ENCODE data around the gene SSBP1. TPM values are rescaled to one million over a fixed set of nuclear protein-coding genes. Genes with fewer than 3 reads are reported as not detected.

SSBP1 gene
- total and polyA plus RNA-seq, 2 of the 8 experiments (the other 6 are each of a cell fraction or from before 2014, with no cell fraction given): 136 to 254 TPM

DNA sequence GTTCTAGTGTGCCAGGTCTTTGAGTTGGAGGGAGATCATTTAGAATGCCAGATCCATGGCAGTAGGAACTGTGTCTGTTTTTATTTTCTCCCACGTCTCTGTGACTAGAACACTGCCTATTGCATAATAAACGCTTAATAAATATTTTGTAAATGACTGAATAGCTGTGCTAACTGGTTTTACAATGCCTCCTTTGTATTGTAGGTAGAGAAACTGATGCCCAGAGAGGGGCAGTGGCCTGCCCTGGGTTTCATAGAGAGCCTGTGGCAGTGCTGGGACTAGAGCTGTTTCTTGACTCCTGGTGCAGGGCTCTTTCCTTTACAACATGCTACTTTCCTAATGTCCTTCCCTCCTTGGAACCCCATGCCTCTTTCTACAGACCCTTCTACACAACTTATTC lies 54.4 kb downstream of the SSBP1 start (continued):
- TF ChIP-seq HDAC2 (IDR thresholded peaks at IDR 0.05; ENCODE audit: borderline replicate concordance in 1 of 2, low read depth in 2 of 2, low read length in 2 of 2) (no peak), RFX5 (IDR thresholded peaks at IDR 0.05; ENCODE audit: borderline replicate concordance, low read depth, low read length) (no peak), SIN3A (conservative IDR thresholded peaks at IDR 0.05 in 1 of 2, IDR thresholded peaks at IDR 0.05 in 1 of 2; ENCODE audit: low read depth in 1 of 2, low read length in 2 of 2) (no peak), SP1 (IDR thresholded peaks at IDR 0.05; ENCODE audit: low read depth, low read length) (no peak), MAFK (IDR thresholded peaks at IDR 0.05; ENCODE audit: low read depth, low read length) (no peak)
- TF ChIP-seq, protein P1, sequence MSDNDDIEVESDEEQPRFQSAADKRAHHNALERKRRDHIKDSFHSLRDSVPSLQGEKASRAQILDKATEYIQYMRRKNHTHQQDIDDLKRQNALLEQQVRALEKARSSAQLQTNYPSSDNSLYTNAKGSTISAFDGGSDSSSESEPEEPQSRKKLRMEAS (IDR thresholded peaks at IDR 0.05): no peak

Small RNAs within 50 kb of the gene (small RNA-seq; reads per million reads assigned to genes)
- not detected for gene RNU1-82P (ENCODE audit: insufficient read depth)

Other genes starting within 250 kb of the SSBP1 start
- gene AGK, start 186.9 kb upstream of the SSBP1 start, total RNA-seq (2021; fragmentation: NEBNext Ultra II Directional; extraction: Animal tissue kit (Norgen Biotek cat#: 25700)): 30.0 and 34.0 TPM in 2 replicates
- gene AGK, start 186.9 kb upstream of the SSBP1 start, polyA plus RNA-seq (2011; rRNA removed): 19.9 and 25.8 TPM in 2 replicates
- gene DENND11, start 36.2 kb upstream of the SSBP1 start, total RNA-seq (2021; fragmentation: NEBNext Ultra II Directional; extraction: Animal tissue kit (Norgen Biotek cat#: 25700)): 26.8 and 27.1 TPM in 2 replicates
- 8.0 and 9.3 TPM in 2 replicates for gene DENND11, start 36.2 kb upstream of the SSBP1 start, polyA plus RNA-seq (2011; rRNA removed)
- not detected in 2 replicates for gene WEE2, start 30.0 kb upstream of the SSBP1 start, total RNA-seq (2021; fragmentation: NEBNext Ultra II Directional; extraction: Animal tissue kit (Norgen Biotek cat#: 25700))
- gene WEE2, start 30.0 kb upstream of the SSBP1 start, polyA plus RNA-seq (2011; rRNA removed): 0.02 TPM in 1 of 2 replicates, not detected in the other
- 0.59 and 0.99 TPM in 2 replicates for gene TAS2R3, start 25.7 kb downstream of the SSBP1 start, total RNA-seq (2021; fragmentation: NEBNext Ultra II Directional; extraction: Animal tissue kit (Norgen Biotek cat#: 25700))
- gene TAS2R3, start 25.7 kb downstream of the SSBP1 start, polyA plus RNA-seq (2011; rRNA removed): 0.48 and 0.49 TPM in 2 replicates
- gene TAS2R4, start 38.3 kb downstream of the SSBP1 start, total RNA-seq (2021; fragmentation: NEBNext Ultra II Directional; extraction: Animal tissue kit (Norgen Biotek cat#: 25700)): 1.3 TPM in 2 replicates
- 0.86 and 0.88 TPM in 2 replicates for gene TAS2R4, start 38.3 kb downstream of the SSBP1 start, polyA plus RNA-seq (2011; rRNA removed)
- 0.84 and 1.5 TPM in 2 replicates for gene TAS2R5, start 51.9 kb downstream of the SSBP1 start, total RNA-seq (2021; fragmentation: NEBNext Ultra II Directional; extraction: Animal tissue kit (Norgen Biotek cat#: 25700))
- gene TAS2R5, start 51.9 kb downstream of the SSBP1 start, polyA plus RNA-seq (2011; rRNA removed): 3.9 and 6.2 TPM in 2 replicates
- not detected in 2 replicates for gene PRSS37, start 103.1 kb downstream of the SSBP1 start, total RNA-seq (2021; fragmentation: NEBNext Ultra II Directional; extraction: Animal tissue kit (Norgen Biotek cat#: 25700))
- gene PRSS37, start 103.1 kb downstream of the SSBP1 start, polyA plus RNA-seq (2011; rRNA removed): not detected in 2 replicates
- not detected in 2 replicates for gene OR9A4, start 178.0 kb downstream of the SSBP1 start, total RNA-seq (2021; fragmentation: NEBNext Ultra II Directional; extraction: Animal tissue kit (Norgen Biotek cat#: 25700))
- gene OR9A4, start 178.0 kb downstream of the SSBP1 start, polyA plus RNA-seq (2011; rRNA removed): not detected in 2 replicates
- not detected in 2 replicates for gene CLEC5A, start 208.6 kb downstream of the SSBP1 start, total RNA-seq (2021; fragmentation: NEBNext Ultra II Directional; extraction: Animal tissue kit (Norgen Biotek cat#: 25700))
- gene CLEC5A, start 208.6 kb downstream of the SSBP1 start, polyA plus RNA-seq (2011; rRNA removed): not detected in 2 replicates
- gene TAS2R38, start 235.4 kb downstream of the SSBP1 start, total RNA-seq (2021; fragmentation: NEBNext Ultra II Directional; extraction: Animal tissue kit (Norgen Biotek cat#: 25700)): not detected in 2 replicates
- 0.08 and 0.11 TPM in 2 replicates for gene TAS2R38, start 235.4 kb downstream of the SSBP1 start, polyA plus RNA-seq (2011; rRNA removed)